HG02840 (cell line): ENCODE results near the gene ZCCHC14.
"Not testable (repeated sequence)": the region's sequence is repeated elsewhere in the genome, so short reads cannot be mapped to it uniquely, and the experiment has no call there.

Experiments used
- ATAC-seq: cut with Tn5 transposase; IDR thresholded peaks from one replicate; pipeline ENCODE4 v1.9.1; 2021; ENCODE audit warnings: mild to moderate bottlenecking, moderate library complexity, moderate number of reproducible peaks; ENCODE audit not compliant: unreplicated experiment, low FRiP score

Gene ZCCHC14

GRCh38 chr16:87525352-87525751 lies 32.5 kb upstream of the ZCCHC14 start:
- no peak for ATAC-seq

GRCh38 chr16:87524407-87524806 lies 31.6 kb upstream of the ZCCHC14 start:
- ATAC-seq, result no peak

DNA sequence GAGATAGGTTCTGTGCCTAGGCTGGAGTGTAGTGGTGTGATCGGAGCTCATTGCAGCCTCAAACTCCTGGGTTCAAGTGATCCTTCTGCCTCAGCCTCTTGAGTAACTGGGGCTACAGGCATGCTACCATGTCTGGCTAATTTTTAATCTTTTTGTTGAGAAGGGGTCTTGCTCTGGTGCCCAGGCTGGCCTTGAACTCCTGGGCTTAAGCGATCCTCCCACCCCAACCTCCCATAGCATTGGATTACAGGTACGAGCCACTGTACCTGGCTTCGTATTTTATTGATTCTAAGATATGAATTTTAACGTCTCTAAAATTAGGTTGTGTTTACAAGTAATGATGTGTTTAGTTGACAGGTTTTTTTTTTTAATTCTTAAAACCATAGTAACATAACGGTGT lies 30.8 kb upstream of the ZCCHC14 start:
- ATAC-seq, result not testable (repeated sequence)

GRCh38 chr16:87521764-87522163 lies 28.9 kb upstream of the ZCCHC14 start:
- not testable (repeated sequence) for ATAC-seq

GRCh38 chr16:87519170-87519569 lies 26.3 kb upstream of the ZCCHC14 start:
- not testable (repeated sequence) for ATAC-seq

DNA sequence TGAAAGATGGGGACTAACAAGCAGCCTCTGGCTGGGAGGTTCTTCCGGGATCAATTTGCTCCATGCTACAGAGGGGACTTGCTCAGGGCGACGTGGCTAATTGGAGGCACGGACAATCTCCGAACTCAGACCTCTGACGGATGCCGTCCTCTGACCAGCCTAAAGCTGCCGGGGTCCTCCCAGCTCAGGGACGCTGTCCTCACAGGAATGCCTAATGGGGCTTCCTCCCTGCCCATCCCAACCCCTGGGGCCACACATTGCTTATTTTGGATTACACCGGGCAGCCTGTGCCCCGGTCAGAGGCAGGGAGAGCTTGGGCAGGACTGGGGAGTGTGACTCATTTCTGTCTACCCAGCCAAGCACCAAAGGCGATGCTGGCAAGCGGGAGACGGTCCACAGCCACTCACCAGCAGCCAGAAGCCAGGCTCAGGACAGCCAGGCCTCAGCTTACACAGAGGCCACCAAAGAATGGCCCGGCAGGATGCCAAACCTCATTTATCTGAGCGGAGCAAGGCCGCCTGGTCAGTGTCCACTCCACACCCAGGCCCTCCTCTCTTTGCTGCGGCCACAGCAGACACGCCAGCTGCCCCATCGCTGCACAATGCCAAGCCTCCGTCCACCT lies 25.7 kb upstream of the ZCCHC14 start:
- ATAC-seq, result not testable (repeated sequence)

GRCh38 chr16:87517610-87518429 lies 25.0 kb upstream of the ZCCHC14 start:
- not testable (repeated sequence) for ATAC-seq

DNA sequence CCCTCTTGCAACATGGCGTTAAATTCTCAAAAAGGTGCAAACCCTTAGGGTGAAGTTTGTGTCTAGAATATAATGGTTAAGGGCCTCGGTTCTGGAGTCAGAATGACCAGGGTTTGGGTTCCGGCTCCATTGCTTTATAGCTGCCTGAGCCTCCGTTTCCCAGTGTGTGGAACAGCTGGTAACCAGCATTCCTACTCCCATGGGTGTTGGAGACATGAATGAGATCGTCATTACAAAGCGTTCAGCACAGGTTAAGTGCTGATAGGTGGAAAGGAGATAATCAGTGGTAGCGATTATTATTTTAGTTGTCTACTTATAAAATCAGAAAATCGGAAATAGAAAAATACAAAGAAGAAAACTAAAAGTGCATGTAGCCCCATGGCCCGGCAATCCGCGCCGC lies 23.5 kb upstream of the ZCCHC14 start:
- no peak for ATAC-seq

GRCh38 chr16:87515475-87516330 lies 22.9 kb upstream of the ZCCHC14 start:
- ATAC-seq, result no peak

GRCh38 chr16:87509778-87510177 lies 17.0 kb upstream of the ZCCHC14 start:
- not testable (repeated sequence) for ATAC-seq

DNA sequence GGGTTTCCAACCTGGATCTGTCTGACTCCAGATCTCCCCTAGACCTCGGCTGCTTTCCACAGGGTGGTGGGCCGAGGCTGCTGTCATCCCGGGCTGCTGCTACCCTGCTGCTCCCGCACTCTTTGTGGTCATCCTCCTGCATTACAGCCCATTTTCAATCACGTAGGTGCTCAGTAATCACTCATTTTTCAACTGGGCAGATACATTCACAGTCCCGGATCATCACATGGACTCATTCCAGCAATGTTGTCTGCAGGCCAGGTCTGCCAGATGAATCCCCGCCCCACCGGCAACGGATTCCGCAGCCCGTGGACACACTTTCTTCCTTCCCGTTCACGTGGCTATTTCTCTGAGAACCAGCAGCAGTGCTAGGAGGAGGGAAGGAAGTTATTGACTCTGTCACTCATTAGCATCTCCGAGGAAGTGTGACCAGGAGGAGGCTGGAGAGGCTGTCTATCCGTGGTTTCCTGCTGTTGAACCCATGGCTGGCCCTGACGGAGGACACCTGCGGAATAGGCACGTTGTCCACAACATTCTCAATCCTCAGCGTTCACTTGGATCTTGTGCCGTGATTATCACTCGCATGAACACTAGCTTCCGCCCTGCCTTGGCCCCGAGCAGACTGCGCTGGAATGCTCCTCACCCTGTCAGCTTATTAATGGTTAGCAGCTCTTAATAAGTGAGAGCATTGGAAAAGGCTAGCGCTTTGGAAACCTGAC lies 14.7 kb upstream of the ZCCHC14 start:
- ATAC-seq, result no peak

DNA sequence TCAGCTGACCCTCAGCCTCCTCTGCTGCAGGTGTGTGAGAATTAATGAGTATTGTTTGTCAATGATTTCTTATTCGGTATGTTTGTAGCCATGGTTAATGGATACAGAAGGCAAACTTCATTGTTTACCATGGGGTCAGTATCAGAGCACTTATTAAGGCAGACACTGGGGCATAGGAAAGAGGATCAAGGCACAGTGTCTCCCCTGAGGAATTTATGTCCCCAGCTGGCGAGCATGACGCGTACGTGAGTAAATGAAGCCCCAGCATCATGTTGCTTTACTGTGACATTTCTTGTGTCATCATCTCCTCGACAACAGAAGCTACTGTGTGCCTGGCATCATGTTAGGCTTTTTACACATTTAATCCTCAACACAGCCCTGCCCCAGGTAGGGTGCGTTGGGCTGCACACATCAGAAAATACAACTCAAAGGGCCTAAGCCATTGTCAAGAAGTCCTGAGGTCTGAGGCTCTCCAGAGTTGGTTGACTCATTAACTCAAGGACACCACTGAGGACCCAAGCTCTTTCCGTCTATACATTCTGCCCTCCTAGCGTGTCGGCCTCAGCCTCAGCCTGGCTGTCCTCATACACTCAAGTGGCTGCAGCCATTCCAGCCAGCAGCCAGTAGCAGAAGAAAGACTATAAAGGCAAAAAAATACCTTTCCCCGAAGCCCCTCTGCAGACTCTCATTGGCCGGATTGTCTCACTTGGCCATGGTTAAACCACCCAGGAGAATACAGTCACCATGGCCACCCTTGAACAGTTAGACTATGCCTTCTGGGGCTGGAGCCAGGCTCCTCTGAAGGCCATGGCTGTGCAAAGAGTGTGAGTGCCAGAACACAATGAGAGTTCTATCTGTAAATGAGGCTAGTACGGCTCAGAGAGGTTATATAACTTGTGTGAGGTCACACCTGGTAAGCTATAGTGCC lies 13.9 kb upstream of the ZCCHC14 start:
- ATAC-seq, result no peak

DNA sequence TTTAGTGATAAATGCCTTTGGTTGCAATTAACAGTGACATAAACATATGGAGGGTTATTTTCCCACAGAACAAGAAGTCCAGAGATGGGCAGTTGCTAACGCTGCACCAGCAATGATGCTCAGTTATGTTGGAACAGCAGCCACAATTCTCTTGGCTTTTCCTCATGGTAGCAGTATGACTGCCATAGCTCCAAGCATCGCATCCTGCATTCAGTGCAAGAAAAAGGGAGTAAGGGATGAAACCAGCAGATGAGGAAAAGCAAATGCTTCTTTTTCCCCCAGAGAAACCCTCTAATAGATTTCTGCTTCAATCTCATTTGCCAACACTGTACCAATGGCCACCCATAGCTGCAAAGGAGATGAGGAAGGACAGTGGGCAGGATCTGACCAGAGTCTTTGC lies 13.0 kb upstream of the ZCCHC14 start:
- ATAC-seq, result no peak

DNA sequence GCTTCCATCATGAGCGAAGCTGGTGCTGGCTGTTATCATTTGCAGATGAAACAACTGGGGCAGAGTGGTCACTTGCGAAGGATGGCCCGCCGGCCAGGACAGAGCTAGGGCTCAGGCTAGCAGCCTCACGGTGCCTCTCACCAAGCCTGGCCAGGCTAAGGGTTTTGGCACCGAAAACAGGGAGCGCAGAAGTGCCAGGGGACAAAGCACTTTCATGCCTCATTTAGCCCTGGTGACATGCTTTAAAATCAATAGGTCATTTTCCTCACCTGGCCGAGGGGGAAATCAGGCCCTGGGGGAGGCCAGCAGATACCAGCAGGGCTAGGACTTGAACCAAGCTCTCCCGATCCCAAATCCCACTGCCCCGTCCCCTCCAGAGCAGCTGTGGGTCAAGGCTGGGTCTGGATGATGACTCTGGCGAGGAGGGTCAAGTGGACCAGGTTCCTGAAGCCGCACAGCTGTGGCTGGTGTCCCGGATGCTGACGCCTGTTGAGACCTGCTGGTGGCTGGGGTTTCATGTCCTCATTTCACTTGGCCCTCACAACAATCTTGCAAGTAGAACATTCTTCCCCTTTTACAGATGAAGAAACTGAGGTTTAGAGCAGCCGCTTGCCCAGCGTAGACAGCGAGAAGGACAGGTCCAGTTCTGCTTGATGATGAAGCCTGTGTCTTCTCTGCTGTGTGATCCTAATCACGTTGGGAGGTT lies 10.6 kb upstream of the ZCCHC14 start:
- ATAC-seq, result not testable (repeated sequence)

GRCh38 chr16:87502308-87502969 lies 9.6 kb upstream of the ZCCHC14 start:
- ATAC-seq, result no peak

DNA sequence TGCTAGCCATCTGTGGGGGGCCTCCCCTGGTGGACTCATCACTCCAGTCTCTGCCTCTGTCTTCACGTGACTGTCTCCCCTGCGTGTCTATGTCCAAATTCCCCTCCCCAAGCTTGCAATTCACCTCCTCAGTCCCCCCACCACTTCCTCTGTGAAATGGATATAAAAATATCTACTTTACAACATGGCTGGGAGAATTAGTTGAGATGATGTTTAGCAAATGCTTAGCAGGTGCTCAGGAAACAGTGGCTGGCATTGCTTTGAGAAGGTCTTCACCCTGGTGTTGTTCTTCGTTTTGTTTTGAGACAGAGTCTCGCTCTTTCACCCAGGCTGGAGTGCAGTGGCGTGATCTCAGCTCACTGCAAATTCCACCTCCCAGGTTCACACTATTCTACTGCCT lies 8.3 kb upstream of the ZCCHC14 start:
- ATAC-seq, result no peak

GRCh38 chr16:87499189-87499486 lies 6.3 kb upstream of the ZCCHC14 start:
- ATAC-seq, result no peak
